ENCODE measurements around the gene KRT71.

The KRT71 gene

DNA sequence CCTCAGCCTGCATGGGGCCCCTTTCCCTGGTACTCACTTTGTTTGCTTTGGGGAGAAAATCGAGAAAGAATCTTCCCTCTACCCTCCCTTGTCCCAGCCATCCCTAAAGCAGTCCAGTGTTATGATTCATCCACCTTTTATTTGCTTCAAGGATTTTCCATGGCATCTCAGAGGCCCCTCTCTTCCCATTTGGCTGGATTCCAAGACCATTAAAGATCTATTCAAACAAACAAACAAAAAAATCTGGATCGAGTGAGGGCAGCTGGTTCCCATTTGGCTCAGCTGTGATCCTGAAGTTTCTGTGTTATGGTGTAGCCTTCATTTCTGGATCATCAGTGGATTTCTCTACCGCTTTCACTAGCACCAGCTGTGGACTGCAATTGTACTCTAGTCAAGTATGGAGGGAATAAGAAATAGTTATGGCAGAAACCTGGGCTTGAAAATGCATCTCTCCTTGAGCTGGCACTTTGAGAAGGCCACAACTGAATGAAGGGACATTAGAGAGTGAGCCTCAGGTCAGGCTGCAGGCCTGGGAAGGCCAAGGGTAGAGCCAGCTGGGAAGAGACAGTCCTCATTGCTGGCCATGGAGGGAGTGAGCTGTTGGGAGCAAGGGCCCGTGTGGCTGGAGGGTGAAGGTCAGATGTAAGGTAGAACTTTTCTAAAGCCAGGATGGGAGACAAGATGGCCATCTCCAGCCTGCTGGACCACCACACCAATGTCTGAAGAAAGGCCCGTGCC is 13.7 kb downstream of the KRT71 start:
- H3K36me3 ChIP-seq (ENCODE audit: control insufficient read depth, insufficient read depth, low read length): no peaks in the 10 kb centered on the region
- H3K4me3 ChIP-seq (ENCODE audit: low read depth, low read length): no peak overlapping the region
- H3K27me3 ChIP-seq (ENCODE audit: control insufficient read depth, insufficient read depth, low read length): no peaks in the 10 kb centered on the region
- H3K9me3 ChIP-seq (ENCODE audit: control insufficient read depth, insufficient read depth, low read length): no peaks in the 10 kb centered on the region
- H3K9ac ChIP-seq (ENCODE audit: low read depth, low read length): no peak overlapping the region
- H3K4me1 ChIP-seq (ENCODE audit: control insufficient read depth, insufficient read depth, low read length): no peaks in the 10 kb centered on the region
- no peak overlapping the region for H3K27ac ChIP-seq (ENCODE audit: low read depth, low read length)

DNA sequence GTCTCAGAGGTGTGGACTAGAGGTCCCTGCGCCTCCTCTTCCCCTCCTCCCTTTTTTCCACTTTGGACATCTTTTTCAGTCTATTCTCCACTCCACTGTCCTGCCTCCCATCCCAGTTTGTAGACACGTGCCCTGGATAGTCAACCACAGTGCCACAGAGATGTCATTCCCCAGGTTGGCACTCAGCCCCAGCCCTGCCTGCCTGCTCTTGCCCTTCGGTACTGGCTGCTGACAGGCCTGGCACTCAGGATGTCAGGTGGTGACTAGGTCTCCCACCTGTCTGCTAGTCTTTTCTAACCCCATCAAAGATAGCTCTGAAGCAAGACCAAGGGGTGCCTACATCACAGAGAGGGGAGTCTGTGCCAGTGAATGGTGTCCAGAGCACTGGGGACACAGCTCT is 15.8 kb downstream of the KRT71 start:
- Histone ChIP-seq H3K36me3 (ENCODE audit: control insufficient read depth, insufficient read depth, low read length) (no peaks in the 10 kb centered on the region), H3K4me3 (ENCODE audit: low read depth, low read length) (no peak overlapping the region), H3K9me3 (ENCODE audit: control insufficient read depth, insufficient read depth, low read length) (no peaks in the 10 kb centered on the region), H3K9ac (ENCODE audit: low read depth, low read length) (no peak overlapping the region), H3K27me3 (ENCODE audit: control insufficient read depth, insufficient read depth, low read length) (no peaks in the 10 kb centered on the region), H3K4me1 (ENCODE audit: control insufficient read depth, insufficient read depth, low read length) (no peaks in the 10 kb centered on the region), H3K27ac (ENCODE audit: low read depth, low read length) (no peak overlapping the region)

DNA sequence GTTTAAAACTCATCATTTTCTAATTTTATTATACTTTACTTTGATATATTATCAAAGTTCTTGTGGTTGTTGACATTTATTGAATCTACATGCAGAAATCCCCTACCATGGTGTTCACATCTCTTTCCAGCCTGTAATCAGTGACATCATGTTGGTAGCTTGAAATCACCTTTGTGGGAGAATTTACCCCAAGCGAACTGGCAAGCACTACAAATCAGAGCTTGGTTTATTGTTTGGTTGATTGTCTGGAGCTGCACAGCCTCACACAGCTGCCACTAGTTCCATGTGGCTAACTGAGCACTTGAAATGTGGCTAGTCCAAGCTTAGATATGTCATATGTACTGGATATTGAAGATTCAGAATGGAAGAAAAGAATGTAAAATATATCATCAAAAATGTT is 17.4 kb downstream of the KRT71 start:
- H3K4me3 ChIP-seq (ENCODE audit: low read depth, low read length): no peak overlapping the region
- no peaks in the 10 kb centered on the region for H3K36me3 ChIP-seq (ENCODE audit: control insufficient read depth, insufficient read depth, low read length)
- H3K9ac ChIP-seq (ENCODE audit: low read depth, low read length): no peak overlapping the region
- H3K4me1 ChIP-seq (ENCODE audit: control insufficient read depth, insufficient read depth, low read length): no peaks in the 10 kb centered on the region
- no peaks in the 10 kb centered on the region for H3K27me3 ChIP-seq (ENCODE audit: control insufficient read depth, insufficient read depth, low read length)
- H3K9me3 ChIP-seq (ENCODE audit: control insufficient read depth, insufficient read depth, low read length): no peaks in the 10 kb centered on the region
- H3K27ac ChIP-seq (ENCODE audit: low read depth, low read length): no peak overlapping the region

DNA sequence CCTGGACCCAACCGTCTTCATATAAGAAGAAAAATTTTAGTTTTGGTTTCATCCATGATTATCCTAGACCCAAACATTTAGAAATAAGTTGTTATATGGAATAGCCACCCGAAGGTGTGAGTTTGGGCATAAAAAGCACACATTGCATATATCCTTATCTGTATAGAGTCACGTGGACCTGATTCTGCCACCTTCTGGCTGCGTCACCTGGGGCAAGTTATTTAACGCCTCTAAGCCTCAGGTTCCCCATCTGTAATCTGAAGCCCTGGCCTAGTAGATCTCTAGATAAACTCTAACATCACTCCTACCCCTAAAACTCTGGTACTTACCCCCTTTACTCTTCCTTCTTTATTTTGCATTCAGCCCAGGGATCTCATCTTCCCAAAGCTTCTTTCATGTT is 18.5 kb downstream of the KRT71 start:
- no peaks in the 10 kb centered on the region for H3K36me3 ChIP-seq (ENCODE audit: control insufficient read depth, insufficient read depth, low read length)
- no peaks in the 10 kb centered on the region for H3K9me3 ChIP-seq (ENCODE audit: control insufficient read depth, insufficient read depth, low read length)
- no peak overlapping the region for H3K9ac ChIP-seq (ENCODE audit: low read depth, low read length)
- H3K4me3 ChIP-seq (ENCODE audit: low read depth, low read length): no peak overlapping the region
- H3K27ac ChIP-seq (ENCODE audit: low read depth, low read length): no peak overlapping the region
- no peaks in the 10 kb centered on the region for H3K4me1 ChIP-seq (ENCODE audit: control insufficient read depth, insufficient read depth, low read length)
- no peaks in the 10 kb centered on the region for H3K27me3 ChIP-seq (ENCODE audit: control insufficient read depth, insufficient read depth, low read length)

DNA sequence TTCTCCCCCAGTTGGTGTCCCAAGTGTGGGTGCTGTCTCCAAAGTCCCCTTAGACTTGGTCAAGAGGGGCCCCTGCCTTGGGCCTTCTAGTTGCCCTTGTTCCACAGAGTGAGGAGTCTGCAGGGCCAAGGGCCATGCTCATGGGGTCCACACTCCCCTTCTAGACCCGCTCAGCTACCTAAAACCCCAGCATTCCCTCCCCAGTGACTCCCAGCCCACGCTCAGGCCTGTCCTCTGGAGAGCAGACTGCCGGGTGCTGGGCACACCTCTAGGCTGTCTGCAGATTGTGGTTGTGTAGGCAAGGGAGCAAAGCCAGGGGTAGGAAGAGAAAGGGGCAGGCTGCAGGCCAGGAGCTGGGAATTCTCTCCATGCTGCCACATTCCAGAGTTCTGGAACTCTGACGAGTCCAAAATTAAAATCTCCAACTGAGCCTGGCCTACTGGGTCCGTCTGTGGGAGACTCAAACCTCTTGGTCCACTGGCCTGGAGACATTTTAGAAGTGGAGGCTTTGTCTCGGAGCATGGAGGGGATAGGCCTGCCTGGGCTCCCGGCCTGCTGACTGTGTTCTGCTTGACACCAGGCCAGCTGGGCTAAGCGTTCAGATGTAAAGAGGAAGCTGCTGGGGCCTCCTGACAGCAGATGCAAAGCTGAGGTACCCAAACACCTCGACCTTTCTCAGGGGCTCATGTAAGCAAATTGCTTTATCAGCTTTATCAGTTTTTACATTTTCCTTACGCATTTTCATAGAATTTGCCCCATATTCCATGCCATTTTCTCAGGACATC is 19.1 kb downstream of the KRT71 start:
- no peaks in the 10 kb centered on the region for H3K9me3 ChIP-seq (ENCODE audit: control insufficient read depth, insufficient read depth, low read length)
- H3K27me3 ChIP-seq (ENCODE audit: control insufficient read depth, insufficient read depth, low read length): no peaks in the 10 kb centered on the region
- no peak overlapping the region for H3K27ac ChIP-seq (ENCODE audit: low read depth, low read length)
- no peaks in the 10 kb centered on the region for H3K4me1 ChIP-seq (ENCODE audit: control insufficient read depth, insufficient read depth, low read length)
- H3K9ac ChIP-seq (ENCODE audit: low read depth, low read length): no peak overlapping the region
- no peak overlapping the region for H3K4me3 ChIP-seq (ENCODE audit: low read depth, low read length)
- H3K36me3 ChIP-seq (ENCODE audit: control insufficient read depth, insufficient read depth, low read length): no peaks in the 10 kb centered on the region

DNA sequence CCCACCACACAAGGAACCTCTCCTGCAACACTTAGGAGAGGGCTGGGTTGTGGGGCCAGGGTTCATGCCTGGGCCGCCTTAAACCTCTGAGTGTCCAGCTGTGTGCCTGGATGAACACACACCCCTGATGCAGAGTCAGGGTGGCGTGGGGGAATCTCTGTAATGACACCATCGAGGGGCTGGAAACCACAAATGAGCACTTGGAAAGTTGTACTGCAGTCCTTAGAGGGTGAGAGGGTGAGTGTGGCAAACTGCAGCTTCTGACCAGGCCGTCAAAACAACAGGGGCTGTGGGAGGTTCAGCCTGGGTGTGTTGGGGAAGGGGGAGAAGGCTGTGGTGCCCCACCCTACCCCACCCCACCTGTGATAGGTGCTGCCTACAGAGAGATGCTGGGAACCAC is 20.3 kb downstream of the KRT71 start:
- no peaks in the 10 kb centered on the region for H3K27me3 ChIP-seq (ENCODE audit: control insufficient read depth, insufficient read depth, low read length)

DNA sequence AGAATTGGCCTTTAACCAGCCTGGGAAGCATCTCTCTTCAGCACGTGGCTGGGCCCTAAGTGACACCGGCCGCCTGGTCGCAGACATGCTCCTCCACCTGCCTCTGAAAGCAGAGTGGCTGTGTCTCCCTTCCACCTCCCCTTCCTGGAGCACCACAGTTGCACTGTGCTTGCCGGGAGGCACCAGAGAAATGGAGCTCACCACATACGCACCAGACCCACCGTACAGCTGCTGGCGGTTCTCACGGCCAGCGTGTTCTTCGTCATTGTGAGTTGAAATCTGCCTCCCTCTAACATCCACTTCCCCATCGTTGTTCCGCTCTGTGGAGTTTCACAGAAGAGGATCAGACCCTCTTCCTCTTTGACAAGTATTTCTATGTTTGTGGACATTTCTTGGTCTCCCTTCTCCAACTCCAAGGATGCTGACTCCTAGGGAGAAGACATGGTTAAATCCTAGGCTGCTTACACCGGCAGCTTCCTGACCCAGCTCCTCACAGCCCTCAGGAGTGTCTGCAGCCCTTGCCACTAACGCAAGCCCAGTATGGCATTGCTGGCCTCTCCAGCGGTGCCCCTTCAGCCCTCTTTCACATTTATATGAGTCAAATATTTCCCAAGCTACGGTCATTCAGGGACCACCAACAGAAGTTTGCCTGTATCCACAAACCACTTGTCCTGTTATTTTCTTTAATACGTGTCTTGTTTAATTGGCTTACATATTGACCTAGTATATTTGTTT is 21.2 kb downstream of the KRT71 start:
- H3K27ac ChIP-seq (ENCODE audit: low read depth, low read length): no peak overlapping the region
- H3K4me3 ChIP-seq (ENCODE audit: low read depth, low read length): no peak overlapping the region
- no peak overlapping the region for H3K9ac ChIP-seq (ENCODE audit: low read depth, low read length)
- H3K27me3 ChIP-seq (ENCODE audit: control insufficient read depth, insufficient read depth, low read length): no peaks in the 10 kb centered on the region
- H3K4me1 ChIP-seq (ENCODE audit: control insufficient read depth, insufficient read depth, low read length): no peaks in the 10 kb centered on the region
- no peaks in the 10 kb centered on the region for H3K9me3 ChIP-seq (ENCODE audit: control insufficient read depth, insufficient read depth, low read length)
- no peaks in the 10 kb centered on the region for H3K36me3 ChIP-seq (ENCODE audit: control insufficient read depth, insufficient read depth, low read length)

More for the DNA sequence above, 20.3 kb downstream of the KRT71 start:
- no peaks in the 10 kb centered on the region for H3K9me3 ChIP-seq (ENCODE audit: control insufficient read depth, insufficient read depth, low read length)
- H3K36me3 ChIP-seq (ENCODE audit: control insufficient read depth, insufficient read depth, low read length): no peaks in the 10 kb centered on the region
- H3K9ac ChIP-seq (ENCODE audit: low read depth, low read length): no peak overlapping the region
- H3K4me3 ChIP-seq (ENCODE audit: low read depth, low read length): no peak overlapping the region
- H3K4me1 ChIP-seq (ENCODE audit: control insufficient read depth, insufficient read depth, low read length): no peaks in the 10 kb centered on the region
- no peak overlapping the region for H3K27ac ChIP-seq (ENCODE audit: low read depth, low read length)

DNA sequence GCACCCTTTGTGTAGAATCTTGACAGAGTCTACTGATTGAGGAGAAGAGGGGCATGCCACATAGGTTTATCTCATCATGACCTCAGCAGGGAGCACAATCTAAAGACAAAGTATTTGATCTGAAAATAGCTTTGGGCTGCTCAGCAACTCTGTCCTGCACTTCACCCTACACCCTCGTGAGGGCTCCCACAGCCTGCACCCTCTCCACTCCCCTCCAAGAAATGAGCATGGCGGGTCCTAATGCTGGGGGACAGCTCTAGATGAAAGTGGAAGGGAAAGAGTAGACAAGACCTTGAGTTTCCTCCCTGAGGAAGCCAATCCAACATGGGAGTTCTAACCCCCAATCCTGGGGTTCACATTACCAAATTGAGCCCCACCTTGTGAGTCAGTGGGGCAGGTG is 22.0 kb downstream of the KRT71 start:
- Histone ChIP-seq H3K9ac (ENCODE audit: low read depth, low read length) (no peak overlapping the region), H3K9me3 (ENCODE audit: control insufficient read depth, insufficient read depth, low read length) (no peaks in the 10 kb centered on the region), H3K27me3 (ENCODE audit: control insufficient read depth, insufficient read depth, low read length) (no peaks in the 10 kb centered on the region), H3K4me3 (ENCODE audit: low read depth, low read length) (no peak overlapping the region), H3K4me1 (ENCODE audit: control insufficient read depth, insufficient read depth, low read length) (no peaks in the 10 kb centered on the region), H3K36me3 (ENCODE audit: control insufficient read depth, insufficient read depth, low read length) (no peaks in the 10 kb centered on the region), H3K27ac (ENCODE audit: low read depth, low read length) (no peak overlapping the region)

DNA sequence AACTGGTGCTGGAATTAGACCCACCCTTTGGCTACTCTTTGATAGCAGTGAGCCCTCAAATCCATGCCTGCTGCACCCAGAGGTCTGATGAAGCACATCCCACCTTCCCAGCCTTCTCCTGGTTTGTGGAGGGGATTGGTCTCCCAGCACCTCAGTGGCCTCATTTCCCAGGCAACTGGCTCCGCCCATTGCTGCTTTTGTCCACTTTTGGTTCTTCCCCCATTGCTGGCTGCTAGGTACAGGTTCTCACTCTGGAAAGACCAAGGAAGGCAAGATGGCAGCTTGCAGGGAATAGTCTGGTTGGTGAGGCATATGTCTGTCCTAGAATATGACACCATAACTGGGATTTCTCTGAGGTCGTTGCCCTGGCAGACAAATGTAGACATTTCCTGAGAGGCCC is 22.6 kb downstream of the KRT71 start:
- Histone ChIP-seq H3K27me3 (ENCODE audit: control insufficient read depth, insufficient read depth, low read length) (no peaks in the 10 kb centered on the region), H3K27ac (ENCODE audit: low read depth, low read length) (no peak overlapping the region), H3K9ac (ENCODE audit: low read depth, low read length) (no peak overlapping the region), H3K9me3 (ENCODE audit: control insufficient read depth, insufficient read depth, low read length) (no peaks in the 10 kb centered on the region), H3K4me1 (ENCODE audit: control insufficient read depth, insufficient read depth, low read length) (no peaks in the 10 kb centered on the region), H3K4me3 (ENCODE audit: low read depth, low read length) (no peak overlapping the region), H3K36me3 (ENCODE audit: control insufficient read depth, insufficient read depth, low read length) (no peaks in the 10 kb centered on the region)

DNA sequence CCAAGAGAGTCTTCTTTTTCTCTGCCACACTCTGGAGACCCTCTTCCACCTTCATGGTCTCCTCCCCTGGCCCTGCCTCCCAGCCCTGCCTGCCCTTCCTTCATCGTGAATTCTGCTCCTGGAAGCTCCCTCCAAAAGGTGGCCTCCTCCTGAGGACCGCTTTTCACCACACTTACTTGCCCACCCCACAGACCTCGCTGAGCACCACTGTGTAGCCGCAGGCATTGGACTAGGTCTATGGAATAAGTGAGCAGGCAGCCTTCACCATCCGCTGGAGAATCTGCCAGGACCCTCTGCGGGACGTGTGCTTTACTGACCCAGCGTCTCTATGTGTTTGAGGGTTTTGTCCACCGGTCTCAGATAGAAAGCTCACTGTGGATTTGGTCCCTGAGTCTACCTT is 23.1 kb downstream of the KRT71 start:
- Histone ChIP-seq H3K4me1 (ENCODE audit: control insufficient read depth, insufficient read depth, low read length) (no peaks in the 10 kb centered on the region), H3K27ac (ENCODE audit: low read depth, low read length) (no peak overlapping the region), H3K9me3 (ENCODE audit: control insufficient read depth, insufficient read depth, low read length) (no peaks in the 10 kb centered on the region), H3K36me3 (ENCODE audit: control insufficient read depth, insufficient read depth, low read length) (no peaks in the 10 kb centered on the region), H3K9ac (ENCODE audit: low read depth, low read length) (no peak overlapping the region), H3K27me3 (ENCODE audit: control insufficient read depth, insufficient read depth, low read length) (no peaks in the 10 kb centered on the region), H3K4me3 (ENCODE audit: low read depth, low read length) (no peak overlapping the region)

DNA sequence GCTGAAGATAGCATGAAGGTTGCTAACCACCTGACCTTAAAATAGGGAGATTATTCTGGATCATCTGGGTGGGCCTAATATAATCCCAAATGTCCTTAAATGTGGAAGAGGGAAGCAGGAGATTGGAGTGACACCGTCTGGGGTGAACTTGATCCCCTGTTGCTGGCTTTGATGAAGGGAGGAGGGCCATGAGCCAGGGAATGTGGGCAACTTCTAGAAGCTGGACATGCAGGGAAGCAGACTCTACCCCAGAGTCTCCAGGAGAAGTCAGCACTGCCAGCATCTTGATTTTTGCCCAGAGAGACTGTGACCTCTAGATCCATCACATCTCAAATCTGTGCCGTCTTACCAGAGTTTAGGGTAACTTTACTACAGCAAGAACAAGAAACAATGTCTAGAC is 23.5 kb downstream of the KRT71 start:
- no peak overlapping the region for H3K4me3 ChIP-seq (ENCODE audit: low read depth, low read length)
- no peaks in the 10 kb centered on the region for H3K27me3 ChIP-seq (ENCODE audit: control insufficient read depth, insufficient read depth, low read length)

More for the DNA sequence above, 23.5 kb downstream of the KRT71 start:
- Histone ChIP-seq H3K36me3 (ENCODE audit: control insufficient read depth, insufficient read depth, low read length) (no peaks in the 10 kb centered on the region), H3K9ac (ENCODE audit: low read depth, low read length) (no peak overlapping the region), H3K4me1 (ENCODE audit: control insufficient read depth, insufficient read depth, low read length) (no peaks in the 10 kb centered on the region), H3K9me3 (ENCODE audit: control insufficient read depth, insufficient read depth, low read length) (no peaks in the 10 kb centered on the region), H3K27ac (ENCODE audit: low read depth, low read length) (no peak overlapping the region)

All from HUES48 (cell line).